Measurements from ENCODE around the gene PRKN. TPM values are rescaled to one million over a fixed set of nuclear protein-coding genes. Genes with fewer than 3 reads are reported as not detected.

The PRKN gene
- total RNA-seq, 4 donors from 2014 or later: 4.5 to 12.3 (median 9.0) TPM

- Histone ChIP-seq H3K27ac (no peak overlapping the region), H3K36me3 (no peaks in the 10 kb centered on the region), H3K4me1 (no peaks in the 10 kb centered on the region), H3K27me3 (no peaks in the 10 kb centered on the region), H3K9me3 (no peaks in the 10 kb centered on the region), H3K4me3 (no peak overlapping the region)
- WGBS, 2 donors (ENCODE audit: low coverage in 1 of 2): 54 to 64% methylated on average over 4 to 5 of the region's 5 CpGs
- in situ Hi-C loops (cut with MboI; ENCODE audit: low pct_ligation_motif_present in 1 of 4, low pct_unique_long_range_greater_than_20kb in 1 of 4, low sequenced_read_pairs in 3 of 4): no loop called here
- no peak for DNase-seq
- TF ChIP-seq POLR2A (IDR thresholded peaks at IDR 0.05) (no peak), CTCF (IDR thresholded peaks at IDR 0.05) (no peak), EP300 (IDR thresholded peaks at IDR 0.05; ENCODE audit: low read depth) (no peak), POLR2AphosphoS5 (IDR thresholded peaks at IDR 0.05) (no peak)
- intact Hi-C loops (cut with DNase I; ENCODE audit: low total_unique reads): no loop called here
Measured at GRCh38 chr6:162379757-162380409, 347.7 kb downstream of the PRKN start.

GRCh38 chr6:162377735-162378134, 349.8 kb downstream of the PRKN start:
- H3K27me3 ChIP-seq: no peaks in the 10 kb centered on the region
- TF ChIP-seq POLR2A (IDR thresholded peaks at IDR 0.05) (no peak), EP300 (IDR thresholded peaks at IDR 0.05; ENCODE audit: low read depth) (no peak), CTCF (IDR thresholded peaks at IDR 0.05) (no peak), POLR2AphosphoS5 (IDR thresholded peaks at IDR 0.05) (no peak)
- in situ Hi-C loops (cut with MboI; ENCODE audit: low pct_ligation_motif_present in 1 of 4, low pct_unique_long_range_greater_than_20kb in 1 of 4, low sequenced_read_pairs in 3 of 4): no loop called here
- H3K9me3 ChIP-seq: no peaks in the 10 kb centered on the region
- H3K4me3 ChIP-seq: no peak overlapping the region
- WGBS, 2 donors (ENCODE audit: low coverage in 1 of 2): 88 to 93% methylated on average over 6 to 7 of the region's 7 CpGs
- H3K4me1 ChIP-seq: no peaks in the 10 kb centered on the region
- DNase-seq: no peak
- no peaks in the 10 kb centered on the region for H3K36me3 ChIP-seq
- no peak overlapping the region for H3K27ac ChIP-seq
- intact Hi-C loops (cut with DNase I; ENCODE audit: low total_unique reads): no loop called here

DNA sequence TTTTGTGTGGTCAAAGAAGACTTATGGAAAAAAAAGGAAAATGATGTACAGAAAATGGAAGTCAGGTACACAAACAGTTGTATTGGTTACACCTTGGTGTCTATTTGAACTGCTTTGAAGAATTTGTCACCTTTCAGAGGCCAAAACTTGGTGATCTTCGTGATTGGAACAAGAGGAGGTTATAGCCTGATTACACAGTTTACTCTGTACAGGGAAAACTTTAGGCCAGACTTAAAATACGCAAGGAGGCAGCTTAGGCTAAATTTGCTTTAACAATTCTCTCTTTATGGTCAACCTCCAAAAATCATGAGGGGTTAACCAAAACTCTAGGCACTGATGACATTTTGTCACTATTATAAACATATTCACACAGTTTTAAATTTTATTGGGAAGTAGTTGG, 353.7 kb downstream of the PRKN start:
- intact Hi-C loops (cut with DNase I; ENCODE audit: low total_unique reads) (no loop called here), in situ Hi-C loops (cut with MboI; ENCODE audit: low pct_ligation_motif_present in 1 of 4, low pct_unique_long_range_greater_than_20kb in 1 of 4, low sequenced_read_pairs in 3 of 4) (no loop called here)
- no peaks in the 10 kb centered on the region for H3K27me3 ChIP-seq
- 60 to 79% methylated on average over 2 of the region's 2 CpGs for WGBS, 2 donors (ENCODE audit: low coverage in 1 of 2)
- H3K4me3 ChIP-seq: no peak overlapping the region
- TF ChIP-seq CTCF (IDR thresholded peaks at IDR 0.05) (no peak), POLR2AphosphoS5 (IDR thresholded peaks at IDR 0.05) (no peak), EP300 (IDR thresholded peaks at IDR 0.05; ENCODE audit: low read depth) (no peak), POLR2A (IDR thresholded peaks at IDR 0.05) (no peak)
- H3K4me1 ChIP-seq: no peaks in the 10 kb centered on the region
- H3K9me3 ChIP-seq: no peaks in the 10 kb centered on the region
- no peak overlapping the region for H3K27ac ChIP-seq
- DNase-seq: no peak
- no peaks in the 10 kb centered on the region for H3K36me3 ChIP-seq

DNA sequence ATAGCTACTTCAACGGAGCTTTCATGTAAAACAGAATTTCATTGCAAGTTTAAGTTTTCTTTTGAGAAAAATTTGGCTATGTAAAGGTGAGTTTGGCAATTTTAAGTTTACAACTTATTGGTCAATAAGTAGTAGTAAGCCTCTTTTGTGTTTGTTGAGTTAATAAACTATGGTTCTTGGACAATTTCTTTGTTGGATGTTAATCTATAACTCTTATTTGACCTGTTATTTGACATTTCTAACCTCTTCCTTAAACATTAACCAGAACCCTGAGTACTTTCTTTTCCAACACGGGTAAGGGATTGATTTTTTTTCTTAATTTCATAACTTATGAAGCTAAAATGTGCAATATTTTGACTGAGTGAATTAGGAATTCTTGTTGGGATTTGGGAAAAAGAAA, 354.4 kb downstream of the PRKN start:
- no peak for DNase-seq
- H3K27me3 ChIP-seq: no peaks in the 10 kb centered on the region
- no peak overlapping the region for H3K27ac ChIP-seq
- TF ChIP-seq POLR2AphosphoS5 (IDR thresholded peaks at IDR 0.05) (no peak), POLR2A (IDR thresholded peaks at IDR 0.05) (no peak), CTCF (IDR thresholded peaks at IDR 0.05) (no peak), EP300 (IDR thresholded peaks at IDR 0.05; ENCODE audit: low read depth) (no peak)
- no peaks in the 10 kb centered on the region for H3K36me3 ChIP-seq
- intact Hi-C loops (cut with DNase I; ENCODE audit: low total_unique reads) (no loop called here), in situ Hi-C loops (cut with MboI; ENCODE audit: low pct_ligation_motif_present in 1 of 4, low pct_unique_long_range_greater_than_20kb in 1 of 4, low sequenced_read_pairs in 3 of 4) (no loop called here)
- H3K4me3 ChIP-seq: no peak overlapping the region
- WGBS, 2 donors (ENCODE audit: low coverage in 1 of 2): 61 to 63% methylated on average over 2 of the region's 2 CpGs
- H3K4me1 ChIP-seq: no peaks in the 10 kb centered on the region
- H3K9me3 ChIP-seq: no peaks in the 10 kb centered on the region
